Measurements from ENCODE around the gene UNC93A.
"Not testable (repeated sequence)": the region's sequence is repeated elsewhere in the genome, so short reads cannot be mapped to it uniquely, and the experiment has no call there.

- not testable (repeated sequence) for TF ChIP-seq CTCF (IDR thresholded peaks at IDR 0.05; ENCODE audit: low read depth, low read length, poor library complexity, severe bottlenecking); EZH2phosphoT487 (IDR thresholded peaks at IDR 0.05; ENCODE audit: borderline replicate concordance, low read length)
Measured at GRCh38 chr6:167248878-167249455, 42.1 kb upstream of the UNC93A start.
